GM10248 (cell line): Measurements from ENCODE around the gene CYP4F12.

Source experiments
- CTCF ChIA-PET: fragments of 300-600 bp; sonication (Branson Sonifier 250); formaldehyde crosslinking; extraction: SDS; loops from one replicate; lab custom pipeline; 2021; ENCODE audit warnings: antibody characterized with exemption; lab: Yijun Ruan, JAX
- POLR2A ChIA-PET: fragments of 350-650 bp; sonication (Branson Sonifier 250); formaldehyde crosslinking; extraction: SDS; loops from one replicate; lab custom pipeline; 2020; ENCODE audit warnings: antibody characterized with exemption; lab: Yijun Ruan, JAX
- DNase-seq: peaks from one replicate; pipeline ENCODE4 v3.0.0; 2012; ENCODE audit errors: extremely low spot score
- TF ChIP-seq, protein P1 (sequence below): IDR thresholded peaks from 2 replicates; pipeline ENCODE4 v1.5.1; 2012; ENCODE audit warnings: mild to moderate bottlenecking, low read depth; ENCODE audit errors: extremely low read depth, missing control alignments, control extremely low read depth

The CYP4F12 gene

DNA sequence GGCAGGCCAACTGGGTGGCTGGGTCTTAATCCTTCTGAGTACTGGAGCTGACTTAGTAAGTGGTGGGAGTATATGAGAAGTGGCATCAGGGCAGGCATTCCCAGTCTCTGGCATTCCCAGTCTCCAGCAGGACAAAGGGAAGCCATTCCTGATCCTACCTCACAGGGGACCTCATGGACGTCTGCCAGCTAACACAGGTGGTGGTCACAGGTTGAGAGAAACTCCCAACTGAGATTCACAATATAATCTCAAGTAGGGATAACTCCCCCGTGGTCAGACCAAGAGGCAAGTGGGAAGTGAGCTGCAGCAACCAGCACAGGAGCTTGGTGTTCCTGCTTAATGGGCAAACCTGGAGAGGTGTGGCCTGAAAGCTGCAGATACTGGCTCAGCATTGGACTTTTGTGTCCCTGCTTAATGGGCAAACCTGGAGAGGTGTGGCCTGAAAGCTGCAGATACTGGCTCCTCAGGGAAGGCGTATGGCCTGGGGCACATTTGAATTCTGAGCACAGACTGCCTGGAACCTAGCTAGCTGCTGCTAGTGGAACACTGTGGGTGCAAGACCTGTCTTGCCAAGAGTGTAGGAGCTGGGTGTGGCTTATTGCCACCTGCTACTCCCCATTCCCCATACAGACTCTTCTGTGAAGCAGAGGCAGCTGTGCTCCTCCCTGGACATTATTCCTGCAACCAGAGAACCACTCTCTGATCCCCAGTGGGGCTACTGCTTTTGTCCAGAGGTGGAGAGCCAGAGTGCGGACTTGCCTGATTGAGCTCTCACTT lies 29.1 kb downstream of the CYP4F12 start:
- ChIA-PET CTCF (interaction anchor here (1.2 kb wide), 1 partner anchor 10 kb away, joined by 3 read pairs; no protein-coding TSS in a partner anchor), POLR2A (no interaction called here)
- no peak for DNase-seq
- TF ChIP-seq, protein P1, sequence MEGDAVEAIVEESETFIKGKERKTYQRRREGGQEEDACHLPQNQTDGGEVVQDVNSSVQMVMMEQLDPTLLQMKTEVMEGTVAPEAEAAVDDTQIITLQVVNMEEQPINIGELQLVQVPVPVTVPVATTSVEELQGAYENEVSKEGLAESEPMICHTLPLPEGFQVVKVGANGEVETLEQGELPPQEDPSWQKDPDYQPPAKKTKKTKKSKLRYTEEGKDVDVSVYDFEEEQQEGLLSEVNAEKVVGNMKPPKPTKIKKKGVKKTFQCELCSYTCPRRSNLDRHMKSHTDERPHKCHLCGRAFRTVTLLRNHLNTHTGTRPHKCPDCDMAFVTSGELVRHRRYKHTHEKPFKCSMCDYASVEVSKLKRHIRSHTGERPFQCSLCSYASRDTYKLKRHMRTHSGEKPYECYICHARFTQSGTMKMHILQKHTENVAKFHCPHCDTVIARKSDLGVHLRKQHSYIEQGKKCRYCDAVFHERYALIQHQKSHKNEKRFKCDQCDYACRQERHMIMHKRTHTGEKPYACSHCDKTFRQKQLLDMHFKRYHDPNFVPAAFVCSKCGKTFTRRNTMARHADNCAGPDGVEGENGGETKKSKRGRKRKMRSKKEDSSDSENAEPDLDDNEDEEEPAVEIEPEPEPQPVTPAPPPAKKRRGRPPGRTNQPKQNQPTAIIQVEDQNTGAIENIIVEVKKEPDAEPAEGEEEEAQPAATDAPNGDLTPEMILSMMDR, result no peak

GRCh38 chr19:15702534-15702930 lies 29.6 kb downstream of the CYP4F12 start:
- CTCF ChIA-PET, result no interaction called here
- TF ChIP-seq, protein P1, result no peak
- POLR2A ChIA-PET, result no interaction called here
- DNase-seq, result no peak

GRCh38 chr19:15714638-15715037 lies 41.8 kb downstream of the CYP4F12 start:
- CTCF ChIA-PET, result no interaction called here
- POLR2A ChIA-PET, result no interaction called here
- TF ChIP-seq, protein P1, result no peak

GRCh38 chr19:15715642-15716041 lies 42.8 kb downstream of the CYP4F12 start:
- DNase-seq, result no peak
- TF ChIP-seq, protein P1, result no peak
- ChIA-PET POLR2A (no interaction called here), CTCF (no interaction called here)

More at GRCh38 chr19:15714638-15715037, 41.8 kb downstream of the CYP4F12 start:
- DNase-seq, result no peak

DNA sequence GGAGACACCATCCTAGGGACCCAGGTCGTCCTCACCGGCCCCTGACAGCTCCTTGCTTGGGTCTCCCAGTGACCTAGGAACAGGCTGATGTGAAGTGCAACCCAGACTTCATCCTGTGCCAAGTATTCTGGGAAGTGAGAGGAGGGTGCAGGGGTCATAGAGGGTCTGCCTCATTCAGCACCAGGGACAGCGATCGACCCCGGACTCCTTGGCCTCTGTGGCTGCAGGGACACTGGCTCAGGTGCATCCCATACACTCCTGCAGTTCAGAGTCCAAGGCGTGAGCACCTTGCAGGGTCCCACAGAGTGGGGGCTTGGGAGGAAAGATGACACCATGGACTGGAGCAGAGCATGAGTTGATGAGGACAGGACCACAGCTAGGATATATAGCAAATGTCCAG lies 44.9 kb downstream of the CYP4F12 start:
- ChIA-PET CTCF (no interaction called here), POLR2A (no interaction called here)
- TF ChIP-seq, protein P1, result no peak
- no peak for DNase-seq

GRCh38 chr19:15721268-15721667 lies 48.4 kb downstream of the CYP4F12 start:
- ChIA-PET CTCF (no interaction called here), POLR2A (no interaction called here)
- no peak for DNase-seq
- TF ChIP-seq, protein P1, result no peak
